Vagina (tissue), 2 donors: Measurements from ENCODE around the gene SMTN. TPM values are rescaled to one million over a fixed set of nuclear protein-coding genes. Genes with fewer than 3 reads are reported as not detected.
A peak's percentile ranks its signal among the peaks of the same experiment; 100 is the strongest.
"Not testable (repeated sequence)": the region's sequence is repeated elsewhere in the genome, so short reads cannot be mapped to it uniquely, and the experiment has no call there.

ENCODE experiments used
- DNase-seq, 2 donors: peaks; one replicate each; pipeline ENCODE4 v3.0.0-alpha.2; 2017; ENCODE audit errors: extremely low spot score in 2 of 2
- H3K27ac ChIP-seq: fragments of 200-600 bp; sonication (generic); one replicate; pipeline ENCODE4 v1.5.1; 2019
- H3K27me3 ChIP-seq: fragments of 200-600 bp; sonication (generic); one replicate; pipeline ENCODE4 v1.5.1; 2019
- H3K36me3 ChIP-seq, 2 donors: fragments of 200-600 bp; sonication (generic); one replicate each; pipeline ENCODE4 v1.5.1; 2017 to 2019
- H3K4me1 ChIP-seq: fragments of 200-600 bp; sonication (generic); one replicate; pipeline ENCODE4 v1.5.1; 2019
- H3K4me3 ChIP-seq, 2 donors: fragments of 200-600 bp; sonication (generic); 1 replicate in 1 of 2; 2 replicates in 1 of 2; pipeline ENCODE4 v1.5.1; 2016 to 2019
- H3K9me3 ChIP-seq: fragments of 200-600 bp; sonication (generic); one replicate; pipeline ENCODE4 v1.5.1; 2019
- POLR2A ChIP-seq, 2 donors: fragments of 450-650 bp; IDR thresholded peaks; one replicate each; pipeline ENCODE4 v1.6.1; 2017; ENCODE audit warnings: antibody characterized with exemption in 2 of 2, mild to moderate bottlenecking in 2 of 2, moderate library complexity in 2 of 2
- POLR2AphosphoS5 ChIP-seq, 2 donors: sonication (generic); formaldehyde crosslinking; IDR thresholded peaks; one replicate each; pipeline ENCODE4 v1.9.0; 2017; ENCODE audit warnings: antibody characterized with exemption in 2 of 2, mild to moderate bottlenecking in 2 of 2, low read depth in 1 of 2; ENCODE audit not compliant: insufficient read depth in 1 of 2
- intact Hi-C: fragments of 100-400 bp; cut with DNase I; formaldehyde crosslinking; loops from one replicate; pipeline ENCODE4 v1.15.1; 2023
- total RNA-seq: library from RNA; depleted of rRNA; stranded (reverse); fragments of >200 nt; gene quantifications from one replicate; pipeline ENCODE4 v1.2.3, GENCODE V29; 2016
- TF ChIP-seq, protein P1 (sequence below), 3 experiments: fragments of 450-650 bp in 2 of 3; fragments of 200-600 bp in 1 of 3; sonication (generic) in 1 of 3; IDR thresholded peaks; one replicate each; pipeline ENCODE4 v1.5.1; 2017 to 2019; ENCODE audit warnings: antibody characterized with exemption in 3 of 3, mild to moderate bottlenecking in 2 of 3, moderate library complexity in 2 of 3

Gene SMTN
- total RNA-seq, 1 donor from 2014 or later = 199 TPM

DNA sequence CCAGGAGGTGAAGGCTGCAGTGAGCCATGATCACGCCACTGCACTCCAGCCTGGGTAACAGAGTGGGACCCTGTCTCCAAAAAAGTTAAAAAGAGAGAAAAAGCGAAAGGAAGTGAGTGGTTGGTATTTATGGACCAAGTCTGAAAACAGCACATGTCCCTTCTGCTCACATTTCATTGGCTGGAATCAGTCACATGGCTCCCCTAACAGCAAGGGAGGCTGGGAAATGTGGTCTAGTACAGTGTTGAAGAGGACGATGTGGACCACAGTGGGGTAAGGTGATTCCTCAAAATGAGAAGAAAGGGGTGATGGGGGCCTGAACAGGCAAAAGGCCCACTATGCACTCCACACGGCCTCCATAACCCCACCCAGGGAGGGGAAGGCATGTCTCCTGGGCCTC, 32.5 kb upstream of the SMTN start:
- TF ChIP-seq POLR2A (IDR thresholded peaks at IDR 0.05) = no peak
- TF ChIP-seq, protein P1, sequence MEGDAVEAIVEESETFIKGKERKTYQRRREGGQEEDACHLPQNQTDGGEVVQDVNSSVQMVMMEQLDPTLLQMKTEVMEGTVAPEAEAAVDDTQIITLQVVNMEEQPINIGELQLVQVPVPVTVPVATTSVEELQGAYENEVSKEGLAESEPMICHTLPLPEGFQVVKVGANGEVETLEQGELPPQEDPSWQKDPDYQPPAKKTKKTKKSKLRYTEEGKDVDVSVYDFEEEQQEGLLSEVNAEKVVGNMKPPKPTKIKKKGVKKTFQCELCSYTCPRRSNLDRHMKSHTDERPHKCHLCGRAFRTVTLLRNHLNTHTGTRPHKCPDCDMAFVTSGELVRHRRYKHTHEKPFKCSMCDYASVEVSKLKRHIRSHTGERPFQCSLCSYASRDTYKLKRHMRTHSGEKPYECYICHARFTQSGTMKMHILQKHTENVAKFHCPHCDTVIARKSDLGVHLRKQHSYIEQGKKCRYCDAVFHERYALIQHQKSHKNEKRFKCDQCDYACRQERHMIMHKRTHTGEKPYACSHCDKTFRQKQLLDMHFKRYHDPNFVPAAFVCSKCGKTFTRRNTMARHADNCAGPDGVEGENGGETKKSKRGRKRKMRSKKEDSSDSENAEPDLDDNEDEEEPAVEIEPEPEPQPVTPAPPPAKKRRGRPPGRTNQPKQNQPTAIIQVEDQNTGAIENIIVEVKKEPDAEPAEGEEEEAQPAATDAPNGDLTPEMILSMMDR (IDR thresholded peaks at IDR 0.05) = no peak
- TF ChIP-seq POLR2AphosphoS5 (IDR thresholded peaks at IDR 0.05; ENCODE audit: insufficient read depth in 1 of 2, low read depth in 1 of 2) = no peak
- intact Hi-C loops = no loop called here
- no peak for DNase-seq
- Histone ChIP-seq H3K36me3 (no peaks in the 10 kb centered on the region), H3K4me1 (peaks cover 38% of the 10 kb centered on the region), H3K4me3 (no peak overlapping the region), H3K27me3 (no peaks in the 10 kb centered on the region), H3K27ac (peak overlapping the region; percentile 21), H3K9me3 (no peaks in the 10 kb centered on the region)

DNA sequence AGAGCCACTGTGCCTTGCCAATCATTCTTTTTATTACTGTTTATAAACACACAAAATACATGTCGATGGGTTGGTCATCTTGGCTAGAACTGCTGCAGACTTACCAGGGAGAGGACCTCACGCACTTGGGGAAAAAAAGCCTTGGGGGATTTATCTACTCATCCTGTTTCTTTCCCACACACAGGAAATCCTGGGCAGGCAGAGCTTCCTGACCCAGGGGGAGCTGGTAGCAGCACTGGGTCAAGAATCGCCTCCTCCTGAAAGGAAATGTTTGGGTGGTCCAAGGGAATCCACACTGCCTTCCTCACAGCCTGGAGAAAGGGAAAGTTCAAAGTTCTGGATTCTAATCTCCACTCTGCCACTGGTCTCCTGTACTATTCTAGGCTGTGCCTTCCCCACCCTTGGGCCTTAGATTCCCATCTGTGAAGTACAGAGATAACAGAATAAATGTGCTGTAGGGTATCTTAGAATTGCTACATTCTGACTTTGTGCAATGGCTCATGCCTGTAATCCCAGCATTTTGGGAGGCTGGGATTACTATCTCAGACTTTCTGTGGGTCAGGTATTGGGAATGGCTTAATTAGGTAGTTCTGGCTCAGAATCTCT, 31.2 kb upstream of the SMTN start:
- no peaks in the 10 kb centered on the region for H3K27me3 ChIP-seq
- no peaks in the 10 kb centered on the region for H3K36me3 ChIP-seq
- intact Hi-C loops = no loop called here
- TF ChIP-seq, protein P1 (IDR thresholded peaks at IDR 0.05) = no peak
- no peak for TF ChIP-seq POLR2A (IDR thresholded peaks at IDR 0.05)
- no peak for TF ChIP-seq POLR2AphosphoS5 (IDR thresholded peaks at IDR 0.05; ENCODE audit: insufficient read depth in 1 of 2, low read depth in 1 of 2)
- H3K4me1 ChIP-seq = peaks cover 33% of the 10 kb centered on the region
- H3K4me3 ChIP-seq = no peak overlapping the region
- no peaks in the 10 kb centered on the region for H3K9me3 ChIP-seq
- no peak overlapping the region for H3K27ac ChIP-seq
- no peak for DNase-seq

GRCh38 chr22:31055117-31055634, 25.9 kb upstream of the SMTN start:
- Histone ChIP-seq H3K4me1 (peaks cover 36% of the 10 kb centered on the region), H3K9me3 (no peaks in the 10 kb centered on the region), H3K36me3 (no peaks in the 10 kb centered on the region), H3K27ac (peak overlapping the region; percentile 86), H3K27me3 (no peaks in the 10 kb centered on the region), H3K4me3 (no peak overlapping the region)
- TF ChIP-seq POLR2A (IDR thresholded peaks at IDR 0.05) (no peak), POLR2AphosphoS5 (IDR thresholded peaks at IDR 0.05; ENCODE audit: insufficient read depth in 1 of 2, low read depth in 1 of 2) (no peak)
- TF ChIP-seq, protein P1 (IDR thresholded peaks at IDR 0.05) = no peak
- no peak for DNase-seq
- intact Hi-C loops = no loop called here

DNA sequence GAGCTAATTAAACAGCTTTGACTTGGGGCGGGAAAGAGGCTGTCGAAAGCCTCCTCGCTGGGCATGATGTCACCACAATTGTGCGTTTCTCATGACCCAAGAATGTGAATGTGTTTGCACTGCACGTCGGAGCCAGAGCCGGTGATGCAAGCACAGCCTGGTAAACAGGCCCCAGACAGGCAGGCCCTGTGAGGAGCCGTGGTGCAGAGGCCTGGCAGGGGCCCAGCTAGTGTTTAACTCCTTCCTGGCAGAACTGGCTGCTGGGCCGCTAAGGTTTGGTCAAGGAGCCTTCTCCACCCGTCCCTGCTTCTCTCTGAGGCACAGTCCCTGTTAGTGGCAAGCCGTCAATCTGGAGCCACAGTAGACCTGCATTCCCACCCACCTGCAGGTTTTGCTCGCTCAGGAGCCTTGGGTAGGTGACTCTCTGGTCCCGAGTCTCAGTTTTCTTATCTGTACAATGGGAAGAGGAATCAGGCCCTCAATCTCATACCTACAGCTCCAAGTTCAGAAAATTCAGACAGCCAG, 25.4 kb upstream of the SMTN start:
- peak in 1 of 2 donors; percentile 98 for DNase-seq
- peak; percentile 94 for TF ChIP-seq POLR2AphosphoS5 (IDR thresholded peaks at IDR 0.05; ENCODE audit: insufficient read depth in 1 of 2, low read depth in 1 of 2)
- TF ChIP-seq, protein P1 (IDR thresholded peaks at IDR 0.05) = no peak
- TF ChIP-seq POLR2A (IDR thresholded peaks at IDR 0.05) = no peak
- H3K9me3 ChIP-seq = no peaks in the 10 kb centered on the region
- intact Hi-C loops = no loop called here
- no peaks in the 10 kb centered on the region for H3K36me3 ChIP-seq
- H3K27me3 ChIP-seq = no peaks in the 10 kb centered on the region
- H3K4me3 ChIP-seq = no peak overlapping the region
- H3K4me1 ChIP-seq = peaks cover 36% of the 10 kb centered on the region
- peak overlapping the region; percentile 86 for H3K27ac ChIP-seq

GRCh38 chr22:31056986-31057599, 24.0 kb upstream of the SMTN start:
- Histone ChIP-seq H3K27ac (peak overlapping the region; percentile 86), H3K4me3 (no peak overlapping the region), H3K27me3 (no peaks in the 10 kb centered on the region), H3K36me3 (no peaks in the 10 kb centered on the region), H3K4me1 (peaks cover 41% of the 10 kb centered on the region), H3K9me3 (no peaks in the 10 kb centered on the region)
- no peak for TF ChIP-seq POLR2A (IDR thresholded peaks at IDR 0.05)
- intact Hi-C loops = no loop called here
- no peak for DNase-seq

- H3K9me3 ChIP-seq, H3K4me3 ChIP-seq, H3K36me3 ChIP-seq, intact Hi-C loops, DNase-seq, H3K27me3 ChIP-seq: not testable (repeated sequence)
- Histone ChIP-seq H3K4me1 (peaks cover 36% of the 10 kb centered on the region), H3K27ac (peak overlapping the region; percentile 6)
Measured at GRCh38 chr22:31059663-31060062, 21.5 kb upstream of the SMTN start.
